Hematopoietic multipotent progenitor cell treated with erythropoietin and hydrocortisone succinate and interleukin-3 and kit ligand, for 4 days (in vitro differentiated cells): ENCODE results near the gene PRKN.

ENCODE experiments used
- DNase-seq: peaks from one replicate; pipeline ENCODE4 v3.0.0-alpha.2; 2015

The PRKN gene

DNA sequence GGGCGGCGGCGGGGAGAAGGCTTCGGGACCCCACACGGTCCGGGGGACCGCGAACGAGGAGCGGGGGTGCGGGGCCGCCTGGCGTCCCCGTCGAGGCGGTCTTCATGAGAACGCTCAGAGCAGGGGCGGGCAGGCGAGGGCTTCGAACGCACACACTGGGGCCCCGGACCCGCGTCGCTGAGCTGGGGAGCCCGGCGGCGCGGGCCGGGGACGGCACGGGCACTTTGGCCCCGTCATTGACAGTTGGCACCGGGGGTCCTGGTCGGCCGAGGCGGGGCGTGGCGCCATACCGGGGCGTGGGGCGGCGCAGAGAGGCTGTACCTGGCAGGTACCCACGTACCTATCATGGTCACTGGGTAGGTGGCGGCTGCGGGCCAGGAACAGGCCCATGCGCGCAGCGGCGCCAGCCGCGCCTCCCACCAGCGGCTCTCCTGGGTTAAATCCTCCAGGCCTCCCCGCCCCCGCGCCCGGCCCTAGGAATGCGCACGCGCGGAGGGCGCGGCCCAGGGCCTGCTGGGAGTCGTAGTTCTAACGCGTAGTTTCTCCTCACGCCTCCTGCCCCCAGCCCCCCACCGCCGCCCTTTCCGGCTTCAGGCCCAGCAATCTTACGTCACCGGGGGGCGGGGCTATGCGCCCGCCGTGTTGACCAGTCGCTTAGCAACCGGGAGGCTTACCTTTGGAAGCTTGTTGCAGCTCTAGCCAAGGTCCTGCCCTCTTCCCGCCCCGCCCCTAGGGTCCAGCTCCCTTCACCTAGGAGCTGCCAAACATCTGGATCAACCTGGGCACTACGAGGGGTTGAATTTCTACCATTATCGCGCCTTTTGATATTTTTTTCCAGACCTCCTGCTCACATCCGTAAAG, at the start of gene PRKN, which contains the start of gene PACRG:
Gene PRKN, minus strand, starts transcription at position 445 of the 861 bp plus-strand sequence.
Gene PACRG, plus strand, starts transcription at position 653 of the 861 bp plus-strand sequence.
- DNase-seq = peak; percentile 99

- DNase-seq = no peak
Measured at GRCh38 chr6:162777091-162777490, 49.5 kb upstream of the PRKN start.

DNA sequence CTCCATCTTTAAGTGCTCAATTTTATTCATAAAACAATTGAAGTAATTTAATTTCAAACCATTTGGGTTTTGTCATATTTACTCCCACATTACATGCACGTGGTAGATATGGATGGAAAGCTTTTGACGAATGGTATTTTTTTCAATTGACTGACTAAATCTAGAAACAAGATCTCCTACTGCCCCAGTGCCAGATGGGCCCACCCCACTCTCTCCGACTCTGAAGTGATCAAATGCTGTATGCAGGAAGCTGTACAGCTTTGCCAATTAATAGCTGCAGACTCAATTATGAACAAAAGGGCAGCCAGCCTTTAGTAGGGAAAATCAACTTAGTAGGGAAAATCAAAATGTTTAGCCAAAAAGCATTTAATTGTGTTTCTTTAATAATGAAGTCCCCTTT, 46.4 kb upstream of the PRKN start:
- no peak for DNase-seq

DNA sequence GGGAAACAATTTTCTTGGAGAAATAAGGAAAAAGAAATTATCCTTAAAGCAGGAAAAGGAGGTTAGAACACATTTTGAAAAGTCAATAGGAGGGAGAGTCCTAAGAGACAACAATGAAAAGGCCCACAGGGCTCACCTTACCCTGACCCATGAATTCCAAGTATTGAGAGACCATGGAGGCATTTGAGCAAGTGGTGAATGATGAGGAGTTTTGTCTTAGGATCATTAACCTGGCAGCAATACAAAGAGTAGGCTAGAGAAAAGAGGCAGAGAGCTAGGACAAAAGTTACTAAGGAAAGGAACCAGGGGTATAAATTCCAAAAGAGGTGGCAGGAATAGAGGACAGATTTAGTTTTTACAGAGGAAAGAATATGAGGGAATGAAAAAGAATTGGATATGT, 44.9 kb upstream of the PRKN start:
- no peak for DNase-seq

DNA sequence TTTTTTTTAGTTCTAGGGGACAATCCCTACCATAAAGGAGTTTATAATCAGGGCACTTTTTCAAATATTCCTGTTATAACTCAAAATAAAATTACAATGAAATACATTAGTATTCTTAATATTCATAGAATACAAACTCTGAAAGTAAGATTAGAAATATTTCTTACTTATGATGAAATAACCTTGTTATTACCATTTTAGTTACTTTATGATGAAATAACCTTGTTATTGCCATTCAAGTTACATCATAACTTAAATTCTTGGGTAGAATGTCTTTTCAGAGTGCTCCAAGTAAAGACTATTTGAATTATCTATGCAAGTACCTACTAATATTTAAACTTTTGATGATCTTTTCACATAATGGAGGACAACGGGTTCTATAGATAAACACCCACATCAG, 43.4 kb upstream of the PRKN start:
- no peak for DNase-seq

GRCh38 chr6:162770136-162770535, 42.6 kb upstream of the PRKN start:
- DNase-seq = no peak

- DNase-seq = no peak
Measured at GRCh38 chr6:162753775-162754174, 26.2 kb upstream of the PRKN start.

DNA sequence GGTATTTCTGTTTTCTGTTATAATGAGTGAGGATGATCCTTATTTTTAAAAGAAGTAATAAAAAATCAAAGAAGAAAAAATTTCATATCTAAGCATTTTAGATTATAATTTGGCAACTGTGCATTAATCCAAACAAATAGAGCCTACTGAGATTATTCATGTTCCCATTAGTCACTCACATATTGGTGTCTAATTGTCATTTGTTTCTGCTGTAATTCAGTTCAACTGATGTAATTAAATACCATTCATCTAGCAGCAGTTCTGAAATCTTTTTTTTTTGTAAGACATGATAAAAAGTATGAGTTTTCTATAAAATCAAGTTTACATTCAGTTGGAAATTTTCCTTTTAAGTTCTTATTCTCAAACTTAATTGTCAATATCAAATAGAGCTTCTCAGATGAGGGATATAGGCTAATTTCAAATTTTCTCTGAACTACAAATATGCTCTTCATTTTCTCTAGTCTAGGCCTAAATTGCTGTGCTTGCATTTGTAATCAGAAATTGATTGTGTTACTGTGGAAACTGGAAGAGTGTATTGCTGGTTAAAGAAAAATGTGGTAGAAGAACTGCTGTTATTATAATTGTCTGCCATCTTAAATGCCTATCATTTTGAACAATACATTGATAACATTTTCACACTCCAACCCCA, 23.8 kb upstream of the PRKN start:
- DNase-seq = no peak

- no peak for DNase-seq
Measured at GRCh38 chr6:162750776-162751175, 23.2 kb upstream of the PRKN start.

DNA sequence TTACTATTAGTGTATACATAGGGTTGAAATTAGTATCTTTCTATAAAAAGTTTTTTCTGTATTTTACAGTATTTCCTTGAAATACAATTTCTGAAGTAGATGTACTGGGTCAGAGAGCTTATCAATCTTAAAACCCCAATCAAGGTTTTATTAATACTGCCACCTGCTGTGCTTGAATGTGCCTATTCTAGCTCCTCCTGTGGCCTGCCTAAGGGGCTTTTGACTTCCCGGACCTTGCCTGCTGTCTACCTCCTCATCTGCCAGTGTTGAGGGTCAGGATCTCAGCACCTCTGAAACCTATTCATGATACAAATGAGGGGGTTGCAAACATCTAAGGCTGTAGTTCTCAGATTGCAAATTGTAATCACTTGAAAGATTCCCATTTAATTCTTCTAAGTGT, 9.4 kb upstream of the PRKN start:
- peak; percentile 24 for DNase-seq

DNA sequence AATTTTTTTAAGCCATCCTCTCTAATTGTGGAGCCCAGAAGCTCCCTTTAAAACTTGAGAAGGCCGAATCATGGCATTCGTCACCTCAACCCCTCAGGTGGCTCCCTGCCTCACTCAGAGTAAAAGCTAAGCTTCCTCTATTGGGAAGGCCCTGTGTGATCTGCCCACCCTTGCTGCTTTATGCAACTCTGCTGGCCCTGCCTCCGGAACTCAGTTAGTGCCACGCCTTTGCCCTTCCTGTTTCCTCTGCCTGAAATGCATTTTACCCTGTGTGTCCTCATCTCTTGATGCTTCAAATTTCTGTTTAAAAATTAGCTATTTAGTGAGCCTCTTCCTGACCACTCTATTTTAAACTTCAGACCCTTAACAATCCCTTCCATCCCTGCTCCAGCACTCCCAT, 5.9 kb upstream of the PRKN start:
- peak; percentile 60 for DNase-seq

DNA sequence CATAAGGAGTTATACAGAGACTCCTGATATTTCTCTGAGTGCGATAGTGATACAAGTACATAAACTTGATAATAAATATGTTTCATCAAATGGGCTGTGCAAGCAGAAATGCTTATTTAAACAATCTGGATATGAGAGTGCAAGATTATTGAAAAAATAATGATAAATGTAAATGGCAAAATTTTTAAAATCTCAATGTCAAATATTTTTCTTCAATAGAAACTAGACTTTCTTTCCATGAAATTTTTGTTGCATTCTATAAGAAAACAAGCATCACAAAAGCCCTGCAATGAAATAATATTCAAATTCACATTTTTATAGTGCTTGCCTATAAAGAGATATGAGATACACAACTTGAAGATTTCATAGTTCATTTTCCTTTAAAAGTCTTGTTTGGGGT, 2.9 kb upstream of the PRKN start:
- DNase-seq = no peak

DNA sequence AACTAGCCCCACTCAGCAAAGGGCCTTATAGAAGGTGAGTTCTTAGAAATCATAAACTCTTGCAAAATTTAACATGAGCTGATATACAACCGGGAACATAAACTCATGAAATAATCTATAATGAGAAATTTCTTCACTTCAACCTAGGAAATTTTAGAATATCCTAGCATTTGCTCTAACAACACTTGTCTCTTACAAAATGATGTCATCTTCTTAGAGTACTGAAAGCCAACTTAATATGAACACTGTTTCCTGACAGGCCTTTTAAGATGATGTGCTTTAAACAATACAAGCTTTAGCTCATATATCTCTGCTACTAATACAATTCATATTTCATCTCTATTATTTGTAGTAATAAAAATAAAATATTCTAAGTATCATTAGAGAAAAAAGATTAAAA, 1.1 kb upstream of the PRKN start:
- no peak for DNase-seq

- DNase-seq = no peak
Measured at GRCh38 chr6:162728197-162728596, 631 bp upstream of the PRKN start.

GRCh38 chr6:162726947-162727321, 632 bp downstream of the PRKN start:
- peak; percentile 34 for DNase-seq

GRCh38 chr6:162722633-162723032, 4.9 kb downstream of the PRKN start:
- no peak for DNase-seq

GRCh38 chr6:162722226-162722625, 5.3 kb downstream of the PRKN start:
- DNase-seq = no peak

GRCh38 chr6:162721404-162721687, 6.2 kb downstream of the PRKN start:
- no peak for DNase-seq

DNA sequence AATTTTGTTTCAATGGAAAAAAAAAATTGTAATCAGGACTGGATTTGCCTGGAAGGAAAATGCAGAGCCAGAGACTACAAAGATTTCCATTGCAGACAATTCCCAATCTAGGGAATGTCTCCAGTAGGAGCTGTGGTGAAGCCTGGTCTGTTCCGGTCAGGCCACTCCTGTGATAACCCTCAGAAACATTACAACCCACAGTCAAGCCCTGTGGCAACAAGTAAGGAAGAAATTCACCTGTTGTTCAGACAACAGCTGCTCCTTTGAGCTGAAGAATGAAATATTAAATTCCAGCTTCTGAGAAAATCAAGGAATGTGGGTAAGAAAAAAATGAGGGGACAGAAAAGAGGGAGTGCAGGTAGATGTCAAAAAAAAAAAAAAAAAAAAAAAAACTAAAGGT, 8.0 kb downstream of the PRKN start:
- no peak for DNase-seq

GRCh38 chr6:162715601-162716000, 12.0 kb downstream of the PRKN start:
- no peak for DNase-seq

GRCh38 chr6:162713974-162714780, 13.4 kb downstream of the PRKN start:
- no peak for DNase-seq

- no peak for DNase-seq
Measured at GRCh38 chr6:162712694-162713093, 14.9 kb downstream of the PRKN start.

- DNase-seq = no peak
Measured at GRCh38 chr6:162711376-162711775, 16.2 kb downstream of the PRKN start.

GRCh38 chr6:162710936-162711335, 16.6 kb downstream of the PRKN start:
- DNase-seq = no peak
